CD14-positive monocyte (primary cell): ENCODE measurements around the gene CUTA. TPM values are rescaled to one million over a fixed set of nuclear protein-coding genes. Genes with fewer than 3 reads are reported as not detected.

Experiments
- DNase-seq, 3 donors: peaks; one replicate each; pipeline ENCODE4 v3.0.0-alpha.2; 2011 to 2022
- H2AFZ ChIP-seq: 2 replicates; pipeline ENCODE4 v1.6.0; 2012; ENCODE audit warnings: mild to moderate bottlenecking, low read depth, low read length, inconsistent platforms; ENCODE audit not compliant: insufficient read depth, poor library complexity, severe bottlenecking
- H3K27ac ChIP-seq, 2 donors: 1 replicate in 1 of 2; 2 replicates in 1 of 2; pipeline ENCODE4 v1.5.1; 2012 to 2013; ENCODE audit warnings: low read length in 2 of 2, control low read depth in 1 of 2, inconsistent platforms in 1 of 2, low read depth in 1 of 2, mild to moderate bottlenecking in 1 of 2
- H3K27me3 ChIP-seq, 2 donors: one replicate each; pipeline versions ENCODE4 v1.6.0 to v1.6.1; 2011 to 2013; ENCODE audit warnings: low read length in 2 of 2; ENCODE audit not compliant: control insufficient read depth in 2 of 2, insufficient read depth in 2 of 2
- H3K36me3 ChIP-seq, 2 donors: replicated peaks in 1 of 2; 1 replicate in 1 of 2; 2 replicates in 1 of 2; pipeline versions ENCODE4 v1.5.1 to v1.6.1; 2012 to 2013; ENCODE audit warnings: low read length in 2 of 2, control low read depth in 1 of 2, inconsistent platforms in 1 of 2, mild to moderate bottlenecking in 1 of 2; ENCODE audit not compliant: insufficient read depth in 2 of 2, control insufficient read depth in 1 of 2
- H3K4me1 ChIP-seq, 2 donors: 1 replicate in 1 of 2; 2 replicates in 1 of 2; pipeline versions ENCODE4 v1.5.1 to v1.6.1; 2012 to 2013; ENCODE audit warnings: low read length in 2 of 2, control low read depth in 1 of 2, inconsistent platforms in 1 of 2, mild to moderate bottlenecking in 1 of 2, moderate library complexity in 1 of 2; ENCODE audit not compliant: insufficient read depth in 2 of 2, control insufficient read depth in 1 of 2
- H3K4me2 ChIP-seq: replicated peaks from 2 replicates; pipeline ENCODE3; 2012; ENCODE audit warnings: low read length, moderate library complexity, mild to moderate bottlenecking; ENCODE audit not compliant: poor library complexity, severe bottlenecking; ENCODE audit errors: extremely low read depth
- H3K4me3 ChIP-seq, 3 experiments: fragments of 200-600 bp in 1 of 3; sonication (generic) in 1 of 3; replicated peaks in 1 of 3; 1 replicate in 2 of 3; 2 replicates in 1 of 3; pipeline ENCODE4 v1.5.1; 2011 to 2013; ENCODE audit warnings: low read length in 3 of 3, mild to moderate bottlenecking in 3 of 3, control low read depth in 2 of 3, low read depth in 2 of 3, inconsistent platforms in 1 of 3, moderate library complexity in 1 of 3
- H3K79me2 ChIP-seq: 2 replicates; pipeline ENCODE4 v1.6.0; 2012; ENCODE audit warnings: mild to moderate bottlenecking, control low read depth, inconsistent platforms, low read length, moderate library complexity; ENCODE audit not compliant: insufficient read depth
- H3K9ac ChIP-seq: 2 replicates; pipeline ENCODE4 v1.6.0; 2017; ENCODE audit warnings: low read length, mild to moderate bottlenecking; ENCODE audit not compliant: insufficient read depth, poor library complexity, severe bottlenecking
- H3K9me3 ChIP-seq, 2 donors: replicated peaks in 1 of 2; 1 replicate in 1 of 2; 2 replicates in 1 of 2; pipeline versions ENCODE4 v1.5.1 to v1.6.1; 2012 to 2013; ENCODE audit warnings: low read length in 2 of 2, control low read depth in 1 of 2; ENCODE audit not compliant: control insufficient read depth in 1 of 2, insufficient read depth in 1 of 2
- H4K20me1 ChIP-seq: 2 replicates; pipeline ENCODE4 v1.6.0; 2012; ENCODE audit warnings: mild to moderate bottlenecking, low read length, control low read depth, moderate library complexity; ENCODE audit not compliant: insufficient read depth
- H3K27ac Mint-ChIP-seq, 7 donors: one replicate each; pipeline ENCODE4 v1.8.0; 2020; ENCODE audit warnings: mild to moderate bottlenecking in 7 of 7, mixed read lengths in 7 of 7, moderate library complexity in 6 of 7, inconsistent platforms in 2 of 7
- H3K27me3 Mint-ChIP-seq, 3 donors: one replicate each; pipeline ENCODE4 v1.8.0; 2021 to 2022; ENCODE audit warnings: low read depth in 3 of 3, mild to moderate bottlenecking in 3 of 3, mixed read lengths in 3 of 3, moderate library complexity in 3 of 3, inconsistent platforms in 1 of 3
- H3K36me3 Mint-ChIP-seq, 2 donors: one replicate each; pipeline ENCODE4 v1.8.0; 2020; ENCODE audit warnings: mixed read lengths in 2 of 2, inconsistent platforms in 1 of 2, mild to moderate bottlenecking in 1 of 2
- H3K4me1 Mint-ChIP-seq: one replicate; pipeline ENCODE4 v1.8.0; 2020; ENCODE audit warnings: mild to moderate bottlenecking, mixed read lengths
- H3K4me3 Mint-ChIP-seq, 2 donors: one replicate each; pipeline ENCODE4 v1.8.0; 2020; ENCODE audit warnings: mild to moderate bottlenecking in 2 of 2, mixed read lengths in 2 of 2, moderate library complexity in 1 of 2
- H3K9me3 Mint-ChIP-seq, 7 donors: one replicate each; pipeline ENCODE4 v1.8.0; 2020 to 2022; ENCODE audit warnings: mixed read lengths in 7 of 7, mild to moderate bottlenecking in 6 of 7, moderate library complexity in 6 of 7, inconsistent platforms in 2 of 7
- CTCF ChIP-seq: fragments of 200-600 bp; IDR thresholded peaks from one replicate; pipeline ENCODE4 v1.8.0; 2022; ENCODE audit warnings: antibody characterized with exemption, mild to moderate bottlenecking
- WGBS: methylation state at CpG from one replicate; pipeline ENCODE4 v1.1.5; 2013; ENCODE audit warnings: missing lambda C conversion rate; ENCODE audit not compliant: insufficient coverage; 5-methylcytosine and 5-hydroxymethylcytosine counted together
- intact Hi-C, 2 donors: fragments of 100-400 bp; cut with micrococcal nuclease; formaldehyde crosslinking; loops; one replicate each; pipeline versions ENCODE4 v1.15.0 to v1.15.1; 2023
- polyA plus RNA-seq, 3 donors: library from polyadenylated mRNA; depleted of rRNA in 1 of 3; unstranded in 2 of 3; stranded (reverse) in 1 of 3; fragments of 300-500 nt in 2 of 3; fragments of >200 nt in 1 of 3; fragmentation: Illumina TruSeq in 2 of 3; gene quantifications; 1 replicate in 2 of 3; 2 replicates in 1 of 3; pipeline ENCODE4 v1.2.3, GENCODE V29; 2012 to 2021

CUTA gene
- polyA plus RNA-seq, 3 donors = 137 to 160 (median 153) TPM

- no peak for TF ChIP-seq CTCF
- peaks cover 3% of the 10 kb centered on the region for H3K79me2 ChIP-seq
- no peak overlapping the region for H3K4me3 ChIP-seq
- Mint-ChIP-seq H3K27me3 (peaks cover 0 to 4% (median 0%) of the 10 kb centered on the region in 3 donors), H3K9me3 (peaks cover 0 to 1% (median 0%) of the 10 kb centered on the region in 7 donors), H3K27ac (peak overlapping the region in 1 of 7 donors; percentile 40), H3K4me3 (no peak overlapping the region), H3K4me1 (peaks cover 34% of the 10 kb centered on the region), H3K36me3 (peaks cover 34 to 41% of the 10 kb centered on the region in 2 donors)
- DNase-seq = no peak
- no peaks in the 10 kb centered on the region for H3K9me3 ChIP-seq
- intact Hi-C loops = no loop called here
- H3K4me2 ChIP-seq = no peak overlapping the region
- no peak overlapping the region for H2AFZ ChIP-seq
- peaks cover 36 to 41% of the 10 kb centered on the region in 2 donors for H3K4me1 ChIP-seq
- H4K20me1 ChIP-seq = no peaks in the 10 kb centered on the region
- H3K36me3 ChIP-seq = peaks cover 3 to 17% of the 10 kb centered on the region in 2 donors
- H3K27me3 ChIP-seq = no peaks in the 10 kb centered on the region
- H3K27ac ChIP-seq = no peak overlapping the region
- no peak overlapping the region for H3K9ac ChIP-seq
- 96% methylated on average over 7 of the region's 8 CpGs for WGBS
These were observed 24.4 kb upstream of the CUTA start for GRCh38 chr6:33442283-33442682.

GRCh38 chr6:33441457-33441856, 23.6 kb upstream of the CUTA start:
- no peaks in the 10 kb centered on the region for H3K27me3 ChIP-seq
- H4K20me1 ChIP-seq = no peaks in the 10 kb centered on the region
- Mint-ChIP-seq H3K9me3 (peaks cover 0 to 1% (median 0%) of the 10 kb centered on the region in 7 donors), H3K4me3 (no peak overlapping the region), H3K36me3 (peaks cover 32 to 42% of the 10 kb centered on the region in 2 donors), H3K27me3 (peaks cover 0 to 4% (median 0%) of the 10 kb centered on the region in 3 donors), H3K4me1 (peaks cover 27% of the 10 kb centered on the region), H3K27ac (peak overlapping the region in 1 of 7 donors; percentile 22)
- H3K36me3 ChIP-seq = peaks cover 3 to 24% of the 10 kb centered on the region in 2 donors
- no peak for TF ChIP-seq CTCF
- 96% methylated on average over 8 of the region's 9 CpGs for WGBS
- no peak for DNase-seq
- peaks cover 27 to 33% of the 10 kb centered on the region in 2 donors for H3K4me1 ChIP-seq
- H3K79me2 ChIP-seq = no peaks in the 10 kb centered on the region
- no peak overlapping the region for H3K4me2 ChIP-seq
- no peak overlapping the region for H2AFZ ChIP-seq
- no peak overlapping the region for H3K4me3 ChIP-seq
- no peak overlapping the region for H3K9ac ChIP-seq
- no peaks in the 10 kb centered on the region for H3K9me3 ChIP-seq
- intact Hi-C loops = no loop called here
- H3K27ac ChIP-seq = no peak overlapping the region
